HTR-8/SVneo (cell line): Measurements from ENCODE around the gene SCAMP2.

ENCODE experiments used
- DNase-seq: peaks from one replicate; pipeline ENCODE4 v3.0.0; 2011; ENCODE audit warnings: low spot score, mixed read lengths; ENCODE audit not compliant: insufficient read length
- FAIRE-seq: peaks from 2 replicates; lab custom pipeline; 2011; peaks lifted over from hg19 to GRCh38; lab: Jason Lieb, UNC

Gene SCAMP2

GRCh38 chr15:74824976-74825375 is 48.2 kb downstream of the SCAMP2 start:
- no peak for DNase-seq
- FAIRE-seq = no peak

- DNase-seq (no peak), FAIRE-seq (no peak)
Observed at GRCh38 chr15:74823324-74823723, 49.8 kb downstream of the SCAMP2 start.

- FAIRE-seq (no peak), DNase-seq (no peak)
Observed at GRCh38 chr15:74822233-74822632, 50.9 kb downstream of the SCAMP2 start.

- DNase-seq = no peak
- no peak for FAIRE-seq
Observed at GRCh38 chr15:74821790-74822158, 51.4 kb downstream of the SCAMP2 start.

- DNase-seq (no peak), FAIRE-seq (no peak)
Observed at GRCh38 chr15:74821091-74821789, 51.9 kb downstream of the SCAMP2 start.

- DNase-seq (no peak), FAIRE-seq (no peak)
Observed at GRCh38 chr15:74820056-74820455, 53.1 kb downstream of the SCAMP2 start.

GRCh38 chr15:74817370-74817737 is 55.8 kb downstream of the SCAMP2 start:
- FAIRE-seq (peak; percentile 52), DNase-seq (peak; percentile 37)

- DNase-seq (no peak), FAIRE-seq (peak; percentile 58)
Observed at GRCh38 chr15:74816624-74817369, 56.4 kb downstream of the SCAMP2 start.

- no peak for FAIRE-seq
- no peak for DNase-seq
Observed at GRCh38 chr15:74815961-74816360, 57.2 kb downstream of the SCAMP2 start.

- DNase-seq (no peak), FAIRE-seq (no peak)
Observed at GRCh38 chr15:74815121-74815934, 57.8 kb downstream of the SCAMP2 start.

- no peak for FAIRE-seq
- no peak for DNase-seq
Observed at GRCh38 chr15:74812533-74812932, 60.6 kb downstream of the SCAMP2 start, which contains the start of gene LMAN1L. LMAN1L (plus strand) TSS chr15:74812835; CDS start chr15:74812855, 20 bp downstream.

- DNase-seq = no peak
Observed at GRCh38 chr15:74809956-74810355, 63.2 kb downstream of the SCAMP2 start.

GRCh38 chr15:74809242-74809641 is 63.9 kb downstream of the SCAMP2 start:
- FAIRE-seq = no peak
- DNase-seq = no peak

More at GRCh38 chr15:74809956-74810355, 63.2 kb downstream of the SCAMP2 start:
- no peak for FAIRE-seq

- FAIRE-seq (no peak), DNase-seq (no peak)
Observed at GRCh38 chr15:74808840-74809229, 64.3 kb downstream of the SCAMP2 start.

GRCh38 chr15:74808078-74808839 is 64.9 kb downstream of the SCAMP2 start:
- DNase-seq (no peak), FAIRE-seq (no peak)

GRCh38 chr15:74807282-74807681 is 65.9 kb downstream of the SCAMP2 start:
- FAIRE-seq (no peak), DNase-seq (no peak)

GRCh38 chr15:74804935-74805334 is 68.2 kb downstream of the SCAMP2 start:
- FAIRE-seq (no peak), DNase-seq (no peak)

GRCh38 chr15:74802862-74803447 is 70.2 kb downstream of the SCAMP2 start:
- DNase-seq (no peak), FAIRE-seq (no peak)

GRCh38 chr15:74802290-74802689 is 70.9 kb downstream of the SCAMP2 start:
- no peak for DNase-seq
- FAIRE-seq = no peak
